Neural cell (in vitro differentiated cells): ENCODE results near the gene HLA-DQA1. TPM values are rescaled to one million over a fixed set of nuclear protein-coding genes. Genes with fewer than 3 reads are reported as not detected.

Experiments
- H2AFZ ChIP-seq: fragments of 200-600, 300-800 bp; sonication (generic), shearing (Covaris generic); 2 replicates; pipeline ENCODE4 v1.6.0; 2014; ENCODE audit warnings: low read depth, mild to moderate bottlenecking, antibody characterized with exemption, low read length, moderate library complexity
- H3F3A ChIP-seq: fragments of 200-600 bp; shearing (Covaris generic); 2 replicates; pipeline ENCODE4 v1.6.1; 2016; ENCODE audit warnings: mild to moderate bottlenecking, moderate library complexity, mixed read lengths, antibody characterized with exemption, low read length; ENCODE audit not compliant: insufficient read depth, poor library complexity, severe bottlenecking
- H3K27ac ChIP-seq: fragments of 200-600, 300-800 bp; sonication (generic), shearing (Covaris generic); 2 replicates; pipeline ENCODE4 v1.5.1; 2014; ENCODE audit warnings: mild to moderate bottlenecking, low read length, moderate library complexity
- H3K27me3 ChIP-seq: fragments of 300-800, 200-600 bp; sonication (generic), shearing (Covaris generic); 2 replicates; pipeline ENCODE4 v1.6.0; 2014; ENCODE audit warnings: mild to moderate bottlenecking, low read depth, low read length, moderate library complexity; ENCODE audit not compliant: insufficient read depth
- H3K36me3 ChIP-seq: fragments of 300-800, 200-600 bp; sonication (generic), shearing (Covaris generic); 2 replicates; pipeline ENCODE4 v1.5.1; 2014; ENCODE audit warnings: mild to moderate bottlenecking, antibody characterized with exemption, low read length, moderate library complexity; ENCODE audit not compliant: insufficient read depth
- H3K4me2 ChIP-seq: fragments of 300-800, 200-600 bp; sonication (generic), shearing (Covaris generic); 2 replicates; pipeline ENCODE4 v1.6.0; 2014; ENCODE audit warnings: mild to moderate bottlenecking, low read length
- H3K4me3 ChIP-seq: fragments of 300-800, 200-600 bp; sonication (generic), shearing (Covaris generic); 2 replicates; pipeline ENCODE4 v1.5.1; 2014; ENCODE audit warnings: mild to moderate bottlenecking, low read length, moderate library complexity
- H3K79me2 ChIP-seq: fragments of 200-600 bp; shearing (Covaris generic); replicated peaks from 2 replicates; pipeline ENCODE4 v1.6.0; 2014; ENCODE audit warnings: mild to moderate bottlenecking, low read length, moderate library complexity; ENCODE audit not compliant: insufficient read depth
- H3K9ac ChIP-seq: fragments of 300-800, 200-600 bp; sonication (generic), shearing (Covaris generic); 2 replicates; pipeline ENCODE4 v1.6.1; 2016; ENCODE audit warnings: mild to moderate bottlenecking, low read length, mixed read lengths
- H3K9me2 ChIP-seq: fragments of 200-600 bp; shearing (Covaris generic); 2 replicates; pipeline ENCODE4 v1.6.1; 2016; ENCODE audit warnings: mild to moderate bottlenecking, low read length, mixed read lengths; ENCODE audit not compliant: insufficient read depth
- H3K9me3 ChIP-seq: fragments of 200-600, 300-800 bp; sonication (generic), shearing (Covaris generic); 2 replicates; pipeline ENCODE4 v1.6.1; 2016; ENCODE audit warnings: mild to moderate bottlenecking, mixed run types, low read length, moderate library complexity, mixed read lengths
- H4K20me1 ChIP-seq: fragments of 200-600 bp; shearing (Covaris generic); 2 replicates; pipeline ENCODE4 v1.6.1; 2016; ENCODE audit warnings: mild to moderate bottlenecking, mixed run types; ENCODE audit not compliant: insufficient read depth
- CTCF ChIP-seq: fragments of 450-650 bp; IDR thresholded peaks from 2 replicates; pipeline ENCODE4 v1.5.1; 2014; ENCODE audit warnings: antibody characterized with exemption, mild to moderate bottlenecking, moderate library complexity; ENCODE audit not compliant: poor library complexity, severe bottlenecking
- EP300 ChIP-seq: fragments of 450-650 bp; conservative IDR thresholded peaks from 2 replicates; pipeline ENCODE4 v1.6.1; 2014; ENCODE audit warnings: antibody characterized with exemption, mild to moderate bottlenecking, moderate library complexity; ENCODE audit not compliant: poor library complexity, severe bottlenecking
- EZH2 ChIP-seq: fragments of 200-600, 300-800 bp; shearing (Covaris generic), sonication (generic); IDR thresholded peaks from 2 replicates; pipeline ENCODE4 v1.6.1; 2014; ENCODE audit warnings: antibody characterized with exemption, low read length, borderline replicate concordance, mild to moderate bottlenecking; ENCODE audit not compliant: insufficient read depth, poor library complexity, severe bottlenecking
- MXI1 ChIP-seq: fragments of 450-650 bp; conservative IDR thresholded peaks from 2 replicates; pipeline ENCODE4 v1.6.1; 2014; ENCODE audit warnings: antibody characterized with exemption, mild to moderate bottlenecking; ENCODE audit not compliant: poor library complexity, severe bottlenecking
- POLR2AphosphoS5 ChIP-seq: IDR thresholded peaks from 2 replicates; pipeline ENCODE4 v1.6.1; 2012
- RAD21 ChIP-seq: fragments of 450-650 bp; conservative IDR thresholded peaks from 2 replicates; pipeline ENCODE4 v1.6.1; 2014; ENCODE audit warnings: antibody characterized with exemption, mild to moderate bottlenecking, moderate library complexity
- REST ChIP-seq: IDR thresholded peaks from 2 replicates; pipeline ENCODE4 v1.6.1; 2012; ENCODE audit warnings: borderline replicate concordance
- SMC3 ChIP-seq: fragments of 450-650 bp; conservative IDR thresholded peaks from 2 replicates; pipeline ENCODE4 v1.6.1; 2014; ENCODE audit warnings: antibody characterized with exemption, mild to moderate bottlenecking, moderate library complexity; ENCODE audit not compliant: poor library complexity
- TAF1 ChIP-seq: IDR thresholded peaks from 2 replicates; pipeline ENCODE4 v1.6.1; 2012; ENCODE audit warnings: low read depth
- polyA plus RNA-seq: library from polyadenylated mRNA; depleted of rRNA; stranded (reverse); fragments of >200 nt; gene quantifications from 2 replicates; pipeline ENCODE4 v1.2.3, GENCODE V29; 2014

The HLA-DQA1 gene
- polyA plus RNA-seq, 1 donor from 2014 or later, result not detected

GRCh38 chr6:32617751-32618150, 19.5 kb upstream of the HLA-DQA1 start:
- no peaks in the 10 kb centered on the region for H3K9me2 ChIP-seq
- no peaks in the 10 kb centered on the region for H3K79me2 ChIP-seq

GRCh38 chr6:32621372-32621771, 15.8 kb upstream of the HLA-DQA1 start:
- Histone ChIP-seq H3K27ac (no peak overlapping the region), H3F3A (no peaks in the 10 kb centered on the region), H3K4me2 (no peak overlapping the region), H3K9me3 (no peaks in the 10 kb centered on the region), H3K79me2 (no peaks in the 10 kb centered on the region), H3K36me3 (no peaks in the 10 kb centered on the region), H3K27me3 (no peaks in the 10 kb centered on the region), H2AFZ (no peak overlapping the region), H4K20me1 (no peaks in the 10 kb centered on the region), H3K4me3 (no peak overlapping the region), H3K9ac (no peak overlapping the region), H3K9me2 (no peaks in the 10 kb centered on the region)
- TF ChIP-seq TAF1 (no peak), SMC3 (no peak), REST (no peak), CTCF (no peak), RAD21 (no peak), MXI1 (no peak), EP300 (no peak)

More at GRCh38 chr6:32617751-32618150, 19.5 kb upstream of the HLA-DQA1 start:
- H3K4me3 ChIP-seq, result no peak overlapping the region
- no peaks in the 10 kb centered on the region for H3K9me3 ChIP-seq
- no peak overlapping the region for H2AFZ ChIP-seq
- H3K27me3 ChIP-seq, result no peaks in the 10 kb centered on the region
- no peak for TF ChIP-seq EP300
- no peak for TF ChIP-seq RAD21
- no peak for TF ChIP-seq SMC3
- no peak for TF ChIP-seq POLR2AphosphoS5
- TF ChIP-seq MXI1, result no peak
- no peak for TF ChIP-seq REST
- no peak for TF ChIP-seq EZH2
- TF ChIP-seq CTCF, result no peak
- no peak for TF ChIP-seq TAF1
- H4K20me1 ChIP-seq, result no peaks in the 10 kb centered on the region
- H3F3A ChIP-seq, result no peaks in the 10 kb centered on the region
- no peaks in the 10 kb centered on the region for H3K36me3 ChIP-seq
- no peak overlapping the region for H3K9ac ChIP-seq
- H3K4me2 ChIP-seq, result no peak overlapping the region
- no peak overlapping the region for H3K27ac ChIP-seq
